OCI-LY1 (cell line): ENCODE results near the gene CDHR5.

Source experiments
- H2AFZ ChIP-seq: fragments of 200-600 bp; sonication (generic), shearing (Covaris generic); 2 replicates; pipeline ENCODE4 v1.6.0; 2014; ENCODE audit warnings: antibody characterized with exemption, mild to moderate bottlenecking, low read length
- H3F3A ChIP-seq: fragments of 200-600 bp; sonication (generic), shearing (Covaris generic); 2 replicates; pipeline ENCODE4 v1.6.0; 2014; ENCODE audit warnings: mild to moderate bottlenecking, antibody characterized with exemption, low read length, moderate library complexity; ENCODE audit not compliant: insufficient read depth
- H3K27ac ChIP-seq: fragments of 200-600 bp; sonication (generic); 2 replicates; pipeline ENCODE4 v1.5.1; 2014; ENCODE audit warnings: low read length, mixed run types, mild to moderate bottlenecking, low read depth; ENCODE audit not compliant: poor library complexity, severe bottlenecking
- H3K27me3 ChIP-seq: fragments of 200-600 bp; sonication (generic); 2 replicates; pipeline ENCODE4 v1.6.0; 2014; ENCODE audit warnings: antibody characterized with exemption, mild to moderate bottlenecking, low read length, moderate library complexity; ENCODE audit not compliant: insufficient read depth
- H3K36me3 ChIP-seq: fragments of 200-600 bp; sonication (generic); 2 replicates; pipeline ENCODE4 v1.6.1; 2014; ENCODE audit warnings: mild to moderate bottlenecking, antibody characterized with exemption, low read length, moderate library complexity, mixed read lengths; ENCODE audit not compliant: insufficient read depth
- H3K4me1 ChIP-seq: fragments of 200-600 bp; sonication (generic); 2 replicates; pipeline ENCODE4 v1.5.1; 2014; ENCODE audit warnings: mild to moderate bottlenecking, low read length, moderate library complexity; ENCODE audit not compliant: insufficient read depth, severe bottlenecking
- H3K4me2 ChIP-seq: fragments of 200-600 bp; sonication (generic), shearing (Covaris generic); 2 replicates; pipeline ENCODE4 v1.6.1; 2014; ENCODE audit warnings: low read length
- H3K4me3 ChIP-seq: fragments of 200-600 bp; sonication (generic); 2 replicates; pipeline ENCODE4 v1.5.1; 2014; ENCODE audit warnings: low read length, low read depth, mild to moderate bottlenecking, mixed read lengths; ENCODE audit not compliant: poor library complexity, severe bottlenecking
- H3K79me2 ChIP-seq: fragments of 200-600 bp; shearing (Covaris generic); 2 replicates; pipeline ENCODE4 v1.6.1; 2016; ENCODE audit warnings: mixed run types, low read length, mixed read lengths; ENCODE audit not compliant: insufficient read depth
- H3K9ac ChIP-seq: fragments of 200-600 bp; sonication (generic), shearing (Covaris generic); 2 replicates; pipeline ENCODE4 v1.6.1; 2014; ENCODE audit warnings: mild to moderate bottlenecking, low read length, mixed read lengths
- H3K9me2 ChIP-seq: fragments of 200-600 bp; sonication (generic), shearing (Covaris generic); 2 replicates; pipeline ENCODE4 v1.6.1; 2014; ENCODE audit warnings: low read depth, mild to moderate bottlenecking, low read length, mixed read lengths
- H3K9me3 ChIP-seq: fragments of 200-600 bp; shearing (Covaris generic); 2 replicates; pipeline ENCODE4 v1.6.1; 2014; ENCODE audit warnings: low read length, mixed read lengths
- H4K20me1 ChIP-seq: fragments of 200-600 bp; sonication (generic), shearing (Covaris generic); 2 replicates; pipeline ENCODE4 v1.6.0; 2016; ENCODE audit warnings: mild to moderate bottlenecking, low read length; ENCODE audit not compliant: insufficient read depth
- CTCF ChIP-seq: fragments of 200-600 bp; sonication (generic), shearing (Covaris generic); IDR thresholded peaks from 2 replicates; pipeline ENCODE4 v1.5.1; 2017; ENCODE audit warnings: mild to moderate bottlenecking, antibody characterized with exemption, low read length, moderate library complexity, mixed read lengths
- EZH2 ChIP-seq: fragments of 200-600 bp; sonication (generic), shearing (Covaris generic); IDR thresholded peaks from 2 replicates; pipeline ENCODE4 v1.8.0; 2017; ENCODE audit warnings: borderline replicate concordance, mixed run types, mild to moderate bottlenecking, antibody characterized with exemption, low read length, moderate library complexity, mixed read lengths

Gene CDHR5

GRCh38 chr11:576811-577610, 47.7 kb downstream of the CDHR5 start:
- no peaks in the 10 kb centered on the region for H4K20me1 ChIP-seq
- H3K79me2 ChIP-seq, result peaks cover 50% of the 10 kb centered on the region
- no peaks in the 10 kb centered on the region for H3K27me3 ChIP-seq
- no peaks in the 10 kb centered on the region for H3K9me2 ChIP-seq
- H3K4me3 ChIP-seq, result peak overlapping the region; percentile 99
- TF ChIP-seq EZH2 (no peak), CTCF (no peak)
- H3F3A ChIP-seq, result no peaks in the 10 kb centered on the region
- peak overlapping the region; percentile 99 for H3K9ac ChIP-seq
- peaks cover 10% of the 10 kb centered on the region for H3K36me3 ChIP-seq
- H3K27ac ChIP-seq, result no peak overlapping the region
- no peaks in the 10 kb centered on the region for H3K9me3 ChIP-seq
- H2AFZ ChIP-seq, result no peak overlapping the region
- H3K4me1 ChIP-seq, result peaks cover 47% of the 10 kb centered on the region
- peak overlapping the region; percentile 93 for H3K4me2 ChIP-seq

- TF ChIP-seq EZH2, result no peak
- TF ChIP-seq CTCF, result no peak
- Histone ChIP-seq H3K27me3 (no peaks in the 10 kb centered on the region), H3K9me2 (no peaks in the 10 kb centered on the region), H3K36me3 (peaks cover 2% of the 10 kb centered on the region; the same call in 1 of the 2 replicates), H3K79me2 (peaks cover 44% of the 10 kb centered on the region), H3K4me3 (peak within 1 kb of the TSS; percentile 99), H3K9me3 (no peaks in the 10 kb centered on the region), H4K20me1 (no peaks in the 10 kb centered on the region), H2AFZ (peak within 1 kb of the TSS; percentile 16; the same call in 1 of the 2 replicates), H3K27ac (peak within 1 kb of the TSS; percentile 86), H3K9ac (peak within 1 kb of the TSS; percentile 99), H3K4me1 (peaks cover 47% of the 10 kb centered on the region), H3K4me2 (peak within 1 kb of the TSS; percentile 100), H3F3A (no peaks in the 10 kb centered on the region)
These were observed 48.6 kb downstream of the CDHR5 start, which contains the start of gene PHRF1 for GRCh38 chr11:575996-576768. TSS of gene PHRF1 (plus strand) at chr11:576470. CDS start at chr11:581513, 5,043 bp downstream.

GRCh38 chr11:575313-575995, 49.3 kb downstream of the CDHR5 start:
- Histone ChIP-seq H3K36me3 (no peaks in the 10 kb centered on the region; the same call in 1 of the 2 replicates), H3K79me2 (peaks cover 38% of the 10 kb centered on the region), H3K9me2 (no peaks in the 10 kb centered on the region), H3K27ac (no peak overlapping the region), H3K27me3 (no peaks in the 10 kb centered on the region), H3K9ac (peak overlapping the region; percentile 84), H3K4me1 (peaks cover 47% of the 10 kb centered on the region), H3K9me3 (no peaks in the 10 kb centered on the region), H2AFZ (peak overlapping the region; percentile 16; the same call in 1 of the 2 replicates), H4K20me1 (no peaks in the 10 kb centered on the region), H3K4me3 (peak overlapping the region; percentile 90), H3F3A (no peaks in the 10 kb centered on the region), H3K4me2 (peak overlapping the region; percentile 100)
- TF ChIP-seq CTCF, result no peak
- TF ChIP-seq EZH2, result no peak
